ENCODE results near the gene LMO4.
A peak's percentile ranks its signal among the peaks of the same experiment; 100 is the strongest.

The LMO4 gene

DNA sequence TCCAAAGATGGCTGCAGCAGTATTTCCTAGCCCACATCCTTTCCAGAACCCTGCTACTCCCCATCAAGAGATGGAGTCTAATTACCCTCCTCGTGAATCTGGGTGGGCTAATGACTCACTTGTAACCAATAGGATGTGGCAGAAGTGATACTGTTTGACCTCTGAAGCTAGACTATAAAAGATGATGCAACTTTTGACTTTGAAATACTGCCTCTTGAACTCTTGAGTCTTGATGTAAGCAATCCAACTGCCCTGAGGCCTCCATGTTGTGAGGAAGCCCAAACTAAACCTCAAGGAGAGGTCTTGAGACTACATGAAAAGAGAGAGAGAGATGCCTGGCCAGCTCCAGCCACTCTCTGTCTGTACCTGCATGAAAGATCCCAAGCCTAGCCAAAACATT, 29.5 kb downstream of the LMO4 start:
- DNase-seq (ENCODE audit: low spot score): no peak

DNA sequence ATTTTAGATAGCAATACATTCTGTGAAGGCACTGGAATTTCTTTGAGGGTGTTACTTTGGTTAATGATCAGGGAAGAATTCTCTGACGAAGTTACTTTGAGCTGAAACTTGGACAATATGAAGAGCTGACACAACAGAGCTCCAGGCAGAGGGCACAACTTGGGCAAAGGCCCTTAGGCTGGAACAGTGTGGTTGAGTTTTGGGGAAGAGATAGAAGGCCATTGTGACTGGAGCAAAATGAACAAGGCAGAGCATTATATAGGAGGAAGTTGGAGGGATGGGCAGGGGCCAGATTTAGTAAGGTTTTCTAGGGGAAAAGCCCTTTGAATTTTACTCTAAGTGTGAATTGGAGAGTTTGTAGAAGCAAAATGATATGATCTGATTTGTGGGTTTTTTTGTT, 30.9 kb downstream of the LMO4 start:
- no peak for DNase-seq (ENCODE audit: low spot score)

- DNase-seq (ENCODE audit: low spot score): no peak
Measured at GRCh38 chr1:87362063-87362833, 33.6 kb downstream of the LMO4 start.

DNA sequence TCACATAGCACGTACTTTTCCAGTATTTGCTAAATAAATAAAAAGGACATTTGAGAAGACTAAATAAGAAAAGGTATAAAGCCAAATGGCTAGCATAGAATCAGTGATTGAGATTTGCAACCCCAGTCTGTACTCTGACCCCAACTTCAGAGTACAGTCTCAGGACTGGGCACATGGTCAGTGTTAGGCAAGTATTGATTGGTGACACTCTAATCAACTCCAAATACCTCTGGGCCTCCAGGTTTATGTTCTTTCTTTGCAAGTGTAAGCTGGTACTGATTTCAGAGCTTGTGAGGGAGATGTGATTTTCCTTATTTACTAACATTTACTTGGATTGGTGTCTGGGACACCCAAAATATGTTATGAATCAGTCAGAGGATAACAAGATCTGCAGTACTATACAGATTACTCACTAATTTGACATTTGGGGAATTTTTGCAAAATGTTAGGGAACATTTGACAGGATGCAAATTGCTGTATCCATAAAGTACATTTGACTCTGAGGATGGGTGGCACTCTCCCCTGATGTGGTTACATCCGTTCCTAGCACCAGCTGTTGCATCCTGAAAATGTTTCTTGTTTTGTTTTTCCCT, 34.2 kb downstream of the LMO4 start:
- DNase-seq (ENCODE audit: low spot score): no peak

GRCh38 chr1:87367549-87367948, 38.9 kb downstream of the LMO4 start:
- no peak for DNase-seq (ENCODE audit: low spot score)

DNA sequence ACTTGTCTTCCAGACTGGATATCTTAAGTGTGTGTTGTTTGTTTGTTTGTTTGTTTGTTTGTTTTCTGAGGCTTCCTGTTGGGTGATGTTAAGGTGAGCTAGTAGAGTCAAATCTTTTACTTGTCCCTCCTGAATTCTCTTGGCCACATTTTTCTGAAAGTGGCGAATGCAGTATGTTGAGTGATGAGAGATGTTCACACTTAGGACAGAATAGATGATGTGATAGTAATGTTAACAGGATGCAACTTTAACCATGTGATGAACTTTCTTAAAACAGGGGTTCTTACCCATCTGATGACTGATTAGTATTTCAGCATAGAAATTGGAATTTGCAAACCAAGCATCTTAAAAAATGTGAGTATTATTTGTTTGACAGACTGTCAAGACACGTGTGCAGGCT, 40.2 kb downstream of the LMO4 start:
- DNase-seq (ENCODE audit: low spot score): no peak

DNA sequence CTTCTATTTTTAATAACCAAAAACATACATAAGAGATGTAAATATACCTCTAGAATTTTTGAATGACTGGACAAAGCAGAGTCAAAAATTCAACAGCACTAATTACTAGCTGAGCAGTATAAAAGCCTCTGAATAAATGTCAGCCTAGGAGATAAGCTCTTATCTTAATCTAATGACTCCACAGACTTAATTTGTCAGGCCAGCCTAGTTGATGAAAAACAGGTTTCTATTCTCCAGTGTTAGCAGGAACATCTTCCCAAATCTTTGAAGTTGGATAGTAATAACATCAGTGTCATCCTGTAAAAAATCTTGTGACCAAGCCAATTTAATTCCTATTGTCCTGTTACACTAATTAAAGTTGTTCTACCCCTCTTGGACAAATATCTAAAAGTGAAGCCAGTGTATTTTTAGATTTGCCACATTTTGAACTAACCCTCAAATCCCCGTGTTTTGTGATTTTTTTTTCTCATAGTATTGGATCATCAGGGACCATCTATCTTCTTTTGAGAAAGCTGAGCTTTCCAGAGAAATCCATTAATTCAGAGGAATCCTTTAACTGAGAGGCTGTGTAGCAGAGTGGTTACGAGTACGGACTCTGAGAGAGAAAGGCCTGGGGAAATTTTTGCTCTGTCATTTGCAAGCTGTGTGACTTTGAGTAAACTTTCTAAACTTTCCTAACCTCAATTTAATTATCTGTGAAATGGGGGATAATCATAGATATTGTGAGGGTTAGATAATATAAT, 41.2 kb downstream of the LMO4 start:
- no peak for DNase-seq (ENCODE audit: low spot score)

DNA sequence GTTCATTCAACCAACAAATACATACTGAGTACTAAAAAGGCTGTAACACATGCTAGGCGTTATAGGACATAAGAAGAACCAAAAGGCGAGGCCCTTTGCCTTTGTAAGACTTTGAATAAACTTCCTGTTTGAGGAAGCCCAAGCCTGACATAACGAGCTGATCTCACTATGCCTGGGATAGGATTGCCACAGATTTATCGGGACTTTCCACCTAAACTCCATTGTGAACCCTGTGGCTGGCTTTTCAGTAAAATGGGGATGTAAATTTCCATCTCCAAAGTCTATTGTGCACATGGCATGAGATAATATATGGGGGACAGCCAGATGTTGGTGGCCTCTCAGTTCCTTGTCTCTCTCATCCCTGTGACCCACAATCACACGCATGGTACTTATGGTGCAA, 41.9 kb downstream of the LMO4 start:
- no peak for DNase-seq (ENCODE audit: low spot score)

DNA sequence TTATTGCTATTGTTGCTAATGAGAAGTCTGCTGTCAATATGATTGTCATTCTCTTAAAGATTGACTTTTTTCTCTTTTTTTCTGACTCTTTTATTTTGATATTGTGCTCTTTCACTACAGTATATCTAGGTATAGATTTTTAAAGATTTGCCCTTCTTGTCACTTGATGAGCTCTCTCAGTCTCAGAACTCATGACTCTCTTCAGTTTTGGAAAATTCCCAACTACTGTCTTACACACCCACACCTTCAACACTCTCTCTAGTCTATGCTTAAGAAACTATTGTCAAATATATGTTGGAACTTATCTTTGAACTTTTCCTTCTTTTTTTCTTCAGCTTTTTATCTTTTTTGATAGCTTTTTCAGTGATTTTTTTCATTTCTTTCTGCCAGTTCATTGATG, 50.6 kb downstream of the LMO4 start:
- no peak for DNase-seq (ENCODE audit: low spot score)

- DNase-seq (ENCODE audit: low spot score): no peak
Measured at GRCh38 chr1:87386217-87386790, 57.6 kb downstream of the LMO4 start.

- DNase-seq (ENCODE audit: low spot score): no peak
Measured at GRCh38 chr1:87388411-87388810, 59.7 kb downstream of the LMO4 start.

GRCh38 chr1:87389011-87389410, 60.3 kb downstream of the LMO4 start:
- DNase-seq (ENCODE audit: low spot score): no peak

GRCh38 chr1:87389546-87389945, 60.9 kb downstream of the LMO4 start:
- DNase-seq (ENCODE audit: low spot score): no peak

DNA sequence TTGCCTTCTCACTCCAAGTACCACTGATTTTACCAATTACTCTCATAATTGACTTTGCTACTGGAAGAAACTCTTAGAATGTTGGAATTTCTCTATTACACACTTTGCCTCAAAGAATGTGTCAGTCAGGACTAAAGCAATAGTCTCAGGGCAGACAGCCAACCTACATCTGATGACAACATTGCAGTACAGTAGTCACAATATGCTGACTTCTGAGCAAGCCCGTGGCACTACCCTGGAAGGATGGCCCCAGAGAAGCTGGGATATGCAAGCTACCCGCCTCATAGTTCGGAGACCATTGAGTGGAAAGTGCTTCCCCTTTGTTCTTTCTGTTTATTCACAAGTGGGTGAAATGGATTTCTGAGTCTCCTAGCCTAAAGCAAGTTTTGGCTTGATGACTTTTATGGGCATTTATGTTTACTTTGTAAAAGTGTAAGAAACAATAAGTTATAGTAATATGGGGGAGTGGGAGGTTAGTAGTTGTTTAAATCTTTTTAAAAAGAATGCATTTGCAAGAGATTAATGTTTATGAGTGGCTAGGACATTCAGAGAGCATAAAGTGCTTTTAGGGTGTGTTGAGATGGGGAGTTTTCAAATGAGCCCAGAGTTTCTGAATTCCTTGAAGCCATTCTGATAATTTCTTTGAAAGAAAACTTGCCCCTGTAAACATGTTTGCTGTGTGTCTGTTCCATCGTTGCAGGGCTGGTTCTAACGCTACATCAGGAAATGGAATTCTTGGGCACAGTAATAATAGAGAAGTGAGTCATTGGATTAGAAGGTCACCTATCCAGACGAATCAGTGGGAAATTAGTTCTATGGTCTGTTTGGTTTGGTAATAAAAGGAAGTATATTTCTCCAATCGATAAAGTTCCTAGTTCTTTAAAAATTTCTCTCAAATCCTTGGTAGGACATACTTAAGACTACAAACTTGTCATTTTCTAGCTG, 63.8 kb downstream of the LMO4 start:
- no peak for DNase-seq (ENCODE audit: low spot score)

DNA sequence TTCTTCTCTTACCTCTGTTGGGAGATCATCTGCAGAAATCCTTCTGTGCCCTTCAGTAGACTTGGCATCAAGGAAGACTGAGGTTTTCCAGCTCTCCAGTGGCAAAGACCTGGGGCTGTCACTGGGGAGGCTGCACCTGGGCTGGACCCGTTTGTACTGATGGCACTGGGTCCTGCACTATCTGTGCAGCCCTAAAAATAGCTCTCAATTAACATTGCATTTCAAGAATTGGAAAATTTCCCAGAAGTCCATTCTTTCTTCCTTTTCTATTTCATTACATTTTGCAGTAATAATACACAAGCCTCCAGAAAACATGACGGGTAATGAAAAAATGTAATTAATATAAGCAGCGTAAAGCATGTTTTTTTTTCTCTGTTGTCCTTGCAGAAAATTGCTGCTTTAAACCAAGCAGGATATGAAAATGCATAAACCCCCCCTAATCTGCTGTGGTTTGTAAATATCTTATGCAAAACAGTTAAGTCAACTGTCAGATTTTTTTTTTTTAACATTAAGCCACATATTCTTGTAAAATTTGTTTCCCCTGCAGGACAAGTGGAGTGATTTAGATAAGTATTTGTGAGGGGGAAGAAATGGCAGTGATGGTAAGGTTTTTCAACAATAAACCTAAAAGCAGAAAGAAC, 64.9 kb downstream of the LMO4 start:
- DNase-seq (ENCODE audit: low spot score): peak; percentile 6

- no peak for DNase-seq (ENCODE audit: low spot score)
Measured at GRCh38 chr1:87394513-87394912, 65.8 kb downstream of the LMO4 start.

DNA sequence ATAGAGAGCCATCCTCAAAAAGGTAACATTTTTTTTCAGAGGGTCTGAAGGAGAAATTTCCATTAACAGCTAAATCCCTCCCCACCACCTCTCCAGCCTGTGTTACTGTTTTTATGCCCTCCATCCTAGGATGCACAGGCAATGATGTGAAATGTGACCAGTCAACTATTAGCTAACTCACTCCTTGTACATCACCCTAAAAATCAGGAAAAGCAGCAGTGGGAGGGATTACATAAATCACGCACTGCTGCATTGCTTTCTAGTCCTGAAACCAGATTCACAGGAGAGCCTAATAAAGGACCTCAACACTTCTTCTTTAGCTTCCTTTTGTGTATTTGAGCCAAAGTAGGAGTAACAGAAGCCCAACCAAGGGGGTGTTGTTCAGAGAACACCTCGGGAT, 66.3 kb downstream of the LMO4 start:
- no peak for DNase-seq (ENCODE audit: low spot score)
